AG04450 (cell line): ENCODE data around the gene GPR183. TPM values are rescaled to one million over a fixed set of nuclear protein-coding genes. Genes with fewer than 3 reads are reported as not detected.

Source experiments
- CTCF ChIA-PET: fragments of 300-600, 350-600 bp; formaldehyde crosslinking; extraction: SDS; loops from one replicate; lab custom pipeline; 2022; ENCODE audit warnings: antibody characterized with exemption, inconsistent platforms; lab: Charles Lee
- POLR2A ChIA-PET: fragments of 350-600 bp; formaldehyde crosslinking; extraction: SDS; loops from one replicate; lab custom pipeline; 2021; ENCODE audit warnings: antibody characterized with exemption, inconsistent platforms; lab: Yijun Ruan, JAX
- DNase-seq: peaks from one replicate; pipeline ENCODE4 v3.0.0-alpha.2; 2011; ENCODE audit warnings: low read depth, low spot score
- H3K27ac ChIP-seq: one replicate; pipeline ENCODE4 v1.5.1; 2012; ENCODE audit warnings: low read depth, low read length, control low read depth
- H3K27me3 ChIP-seq: one replicate; pipeline ENCODE4 v1.6.0; 2012; ENCODE audit warnings: low read length; ENCODE audit not compliant: control insufficient read depth, insufficient read depth
- H3K4me3 ChIP-seq: 2 replicates; pipeline ENCODE4 v1.5.1; 2011; ENCODE audit warnings: mild to moderate bottlenecking, low read depth, low read length, control low read depth
- H3K9me3 ChIP-seq: 2 replicates; pipeline ENCODE4 v1.5.1; 2012; ENCODE audit warnings: low read length; ENCODE audit not compliant: control insufficient read depth, insufficient read depth
- CTCF ChIP-seq: IDR thresholded peaks from 2 replicates; pipeline ENCODE4 v1.5.1; 2011; ENCODE audit warnings: low read depth, low read length, control low read depth, inconsistent platforms
- polyA plus RNA-seq: library from polyadenylated mRNA; depleted of rRNA; stranded (reverse); fragments of >200 nt; gene quantifications from 2 replicates; pipeline ENCODE4 v1.2.3, GENCODE V29; 2011

GPR183 gene
- polyA plus RNA-seq, 1 experiment, result 0.06 TPM

GRCh38 chr13:99288089-99288488 lies 19.1 kb downstream of the GPR183 start:
- no peak for DNase-seq
- Histone ChIP-seq H3K4me3 (no peak overlapping the region), H3K27me3 (no peaks in the 10 kb centered on the region), H3K27ac (no peak overlapping the region), H3K9me3 (no peaks in the 10 kb centered on the region)
- TF ChIP-seq CTCF, result no peak
- ChIA-PET CTCF (interaction anchor here (1.2 to 2.7 kb wide), 3 partner anchors 18 to 149 kb away, joined by 6 to 10 read pairs (median 7); no protein-coding TSS in a partner anchor), POLR2A (no interaction called here)

- Histone ChIP-seq H3K4me3 (no peak overlapping the region), H3K27ac (no peak overlapping the region), H3K9me3 (no peaks in the 10 kb centered on the region), H3K27me3 (no peaks in the 10 kb centered on the region)
- DNase-seq, result no peak
- ChIA-PET CTCF (interaction anchor here (1.9 to 2.7 kb wide), 2 partner anchors 18 to 149 kb away, joined by 7 to 10 read pairs; no protein-coding TSS in a partner anchor), POLR2A (no interaction called here)
- no peak for TF ChIP-seq CTCF
Measured at GRCh38 chr13:99287551-99287950, 19.6 kb downstream of the GPR183 start.

- TF ChIP-seq CTCF, result no peak
- DNase-seq, result no peak
- no peak overlapping the region for H3K4me3 ChIP-seq
- no peaks in the 10 kb centered on the region for H3K27me3 ChIP-seq
- H3K27ac ChIP-seq, result no peak overlapping the region
- H3K9me3 ChIP-seq, result no peaks in the 10 kb centered on the region
- ChIA-PET CTCF (interaction anchor here (1.1 to 5.1 kb wide), 4 partner anchors 10 to 152 kb away, joined by 5 to 49 read pairs (median 26); no protein-coding TSS in a partner anchor), POLR2A (no interaction called here)
Measured at GRCh38 chr13:99285432-99286182, 21.6 kb downstream of the GPR183 start.

- ChIA-PET CTCF (interaction anchor here (0.7 to 5.1 kb wide), 4 partner anchors 12 to 155 kb away, joined by 3 to 49 read pairs (median 22); no protein-coding TSS in a partner anchor), POLR2A (no interaction called here)
- H3K27me3 ChIP-seq, result no peaks in the 10 kb centered on the region
- no peaks in the 10 kb centered on the region for H3K9me3 ChIP-seq
- no peak overlapping the region for H3K27ac ChIP-seq
- TF ChIP-seq CTCF, result no peak
- DNase-seq, result no peak
- H3K4me3 ChIP-seq, result no peak overlapping the region
Measured at GRCh38 chr13:99282264-99283231, 24.7 kb downstream of the GPR183 start.
